GM13977 (cell line): ENCODE data around the gene C17orf107.
"Not testable (repeated sequence)": the region's sequence is repeated elsewhere in the genome, so short reads cannot be mapped to it uniquely, and the experiment has no call there.

ENCODE experiments used
- DNase-seq: peaks from one replicate; pipeline ENCODE4 v3.0.0; 2012; ENCODE audit warnings: low spot score
- CTCF ChIP-seq: IDR thresholded peaks from 2 replicates; pipeline ENCODE4 v1.5.1; 2012; ENCODE audit warnings: mild to moderate bottlenecking, control low read depth; ENCODE audit not compliant: insufficient read depth; ENCODE audit errors: extremely low read depth, missing control alignments
- in situ Hi-C: fragments of 300-500 bp; cut with MboI; formaldehyde crosslinking; loops from one replicate; pipeline ENCODE4 v1.12.0; 2022; ENCODE audit warnings: low sequenced_read_pairs, low pct_unique_long_range_greater_than_20kb, mixed read lengths, inconsistent platforms; ENCODE audit not compliant: unreplicated experiment

Gene C17orf107

GRCh38 chr17:4898927-4899326 lies 409 bp upstream of the C17orf107 start:
- TF ChIP-seq CTCF, result no peak
- DNase-seq, result no peak
- in situ Hi-C loops, result no loop called here

GRCh38 chr17:4900231-4901107 lies 1.1 kb downstream of the C17orf107 start:
- TF ChIP-seq CTCF, result no peak
- DNase-seq, result no peak
- in situ Hi-C loops, result no loop called here

- no peak for TF ChIP-seq CTCF
- DNase-seq, result no peak
- in situ Hi-C loops, result no loop called here
These were observed 1.8 kb downstream of the C17orf107 start for GRCh38 chr17:4901108-4901647.

- in situ Hi-C loops, result no loop called here
- DNase-seq, result no peak
- TF ChIP-seq CTCF, result no peak
These were observed 2.5 kb downstream of the C17orf107 start for GRCh38 chr17:4901648-4902344.

- TF ChIP-seq CTCF, result no peak
- in situ Hi-C loops, result no loop called here
- DNase-seq, result no peak
These were observed 3.2 kb downstream of the C17orf107 start for GRCh38 chr17:4902540-4902939.

GRCh38 chr17:4903051-4903818 lies 3.9 kb downstream of the C17orf107 start, which contains the start of gene CHRNE:
TSS of gene CHRNE (minus strand) at chr17:4903098. CDS start at chr17:4903063, 35 bp downstream.
- DNase-seq, result no peak
- in situ Hi-C loops, result no loop called here

GRCh38 chr17:4906642-4907041 lies 7.3 kb downstream of the C17orf107 start:
- DNase-seq, in situ Hi-C loops: not testable (repeated sequence)

More at GRCh38 chr17:4903051-4903818, 3.9 kb downstream of the C17orf107 start, which contains the start of gene CHRNE:
- peak; percentile 69 for TF ChIP-seq CTCF
